Fibroblast of lung (primary cell): ENCODE data around the gene PDLIM7. TPM values are rescaled to one million over a fixed set of nuclear protein-coding genes. Genes with fewer than 3 reads are reported as not detected.

Experiments
- DNase-seq, 2 donors: peaks; one replicate each; pipeline versions ENCODE4 v3.0.0 to v3.0.0-alpha.2; 2010; ENCODE audit warnings: low read depth in 2 of 2
- H2AFZ ChIP-seq: 2 replicates; pipeline ENCODE4 v1.5.1; 2012; ENCODE audit warnings: low read length, control low read depth, inconsistent platforms
- H3K27ac ChIP-seq: 2 replicates; pipeline ENCODE4 v1.5.1; 2011; ENCODE audit warnings: low read length, control low read depth; ENCODE audit not compliant: insufficient read depth
- H3K27me3 ChIP-seq: 2 replicates; pipeline ENCODE4 v1.5.1; 2011; ENCODE audit warnings: mild to moderate bottlenecking, low read length; ENCODE audit not compliant: control insufficient read depth, insufficient read depth
- H3K36me3 ChIP-seq: 2 replicates; pipeline ENCODE4 v1.5.1; 2011; ENCODE audit warnings: low read length; ENCODE audit not compliant: control insufficient read depth, insufficient read depth
- H3K4me1 ChIP-seq: 2 replicates; pipeline ENCODE4 v1.5.1; 2011; ENCODE audit warnings: low read length; ENCODE audit not compliant: control insufficient read depth, insufficient read depth; ENCODE audit errors: extremely low read depth
- H3K4me2 ChIP-seq: 2 replicates; pipeline ENCODE4 v1.5.1; 2011; ENCODE audit warnings: low read length, control low read depth; ENCODE audit not compliant: insufficient read depth; ENCODE audit errors: extremely low read depth
- H3K4me3 ChIP-seq, 4 experiments: fragments of 200-600 bp in 1 of 4; sonication (generic) in 1 of 4; replicated peaks in 1 of 4; 2 replicates each; pipeline ENCODE4 v1.5.1; 2011 to 2016; ENCODE audit warnings: low read length in 4 of 4, low read depth in 3 of 4, mild to moderate bottlenecking in 3 of 4, control low read depth in 2 of 4, inconsistent platforms in 1 of 4, mixed read lengths in 1 of 4; ENCODE audit not compliant: insufficient read depth in 1 of 4; ENCODE audit errors: control extremely low read depth in 1 of 4
- H3K79me2 ChIP-seq: 2 replicates; pipeline ENCODE4 v1.5.1; 2012; ENCODE audit warnings: mild to moderate bottlenecking, low read length, inconsistent platforms; ENCODE audit not compliant: control insufficient read depth, insufficient read depth
- H3K9ac ChIP-seq: 2 replicates; pipeline ENCODE4 v1.5.1; 2011; ENCODE audit warnings: mild to moderate bottlenecking, low read length, control low read depth; ENCODE audit not compliant: insufficient read depth
- H3K9me3 ChIP-seq: 2 replicates; pipeline ENCODE4 v1.5.1; 2012; ENCODE audit warnings: low read depth, low read length; ENCODE audit not compliant: control insufficient read depth, insufficient read depth
- H4K20me1 ChIP-seq: 2 replicates; pipeline ENCODE4 v1.5.1; 2011; ENCODE audit warnings: low read length; ENCODE audit not compliant: control insufficient read depth, insufficient read depth; ENCODE audit errors: extremely low read depth
- EZH2 ChIP-seq: IDR thresholded peaks from 2 replicates; pipeline ENCODE4 v1.5.1; 2012; ENCODE audit warnings: low read length, control low read depth, mild to moderate bottlenecking; ENCODE audit errors: missing control alignments
- polyA plus RNA-seq, 2 donors: library from polyadenylated mRNA; depleted of rRNA in 1 of 2; stranded (reverse) in 1 of 2; unstranded in 1 of 2; fragments of >200 nt; gene quantifications; 2 replicates each; pipeline ENCODE4 v1.2.1, GENCODE V29; 2011 to 2012; ENCODE audit warnings: missing spikeins in 1 of 2
- total RNA-seq: library from RNA; depleted of rRNA; stranded (reverse); fragments of >200 nt; gene quantifications from 2 replicates; pipeline ENCODE4 v1.2.1, GENCODE V29; 2014
- TF ChIP-seq, protein P1 (sequence below), 2 donors: IDR thresholded peaks in 1 of 2; conservative IDR thresholded peaks in 1 of 2; 1 replicate in 1 of 2; 2 replicates in 1 of 2; pipeline ENCODE4 v1.5.1; 2011 to 2012; ENCODE audit warnings: low read length in 2 of 2, control low read depth in 1 of 2, inconsistent platforms in 1 of 2, low read depth in 1 of 2, mild to moderate bottlenecking in 1 of 2

Gene PDLIM7
- total and polyA plus RNA-seq, 2 donors (not counting 1 experiment from before 2014, with no cell fraction given), result 65.2 to 245 TPM

DNA sequence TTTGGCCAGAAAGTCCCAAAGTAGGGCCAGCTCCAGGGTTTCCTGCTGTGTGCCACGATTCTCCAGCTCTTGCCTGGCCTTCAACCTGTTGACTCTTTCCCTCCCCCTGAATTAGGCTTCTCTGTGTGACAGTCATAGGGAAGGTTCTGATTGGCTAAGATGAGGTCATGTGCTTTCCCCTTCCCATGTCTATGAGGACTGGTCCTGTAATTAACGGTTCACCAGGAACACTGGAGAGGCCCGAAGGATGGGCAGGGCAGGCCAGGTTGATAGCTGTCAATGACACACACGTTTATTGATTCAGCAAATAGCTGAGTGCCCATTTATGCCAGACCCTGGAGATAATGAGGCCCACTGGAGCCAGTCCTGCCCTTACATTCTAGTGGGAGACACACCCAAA is 59.8 kb downstream of the PDLIM7 start:
- H4K20me1 ChIP-seq, result no peaks in the 10 kb centered on the region
- H3K36me3 ChIP-seq, result peaks cover 22% of the 10 kb centered on the region
- no peak overlapping the region for H2AFZ ChIP-seq
- TF ChIP-seq, protein P1, sequence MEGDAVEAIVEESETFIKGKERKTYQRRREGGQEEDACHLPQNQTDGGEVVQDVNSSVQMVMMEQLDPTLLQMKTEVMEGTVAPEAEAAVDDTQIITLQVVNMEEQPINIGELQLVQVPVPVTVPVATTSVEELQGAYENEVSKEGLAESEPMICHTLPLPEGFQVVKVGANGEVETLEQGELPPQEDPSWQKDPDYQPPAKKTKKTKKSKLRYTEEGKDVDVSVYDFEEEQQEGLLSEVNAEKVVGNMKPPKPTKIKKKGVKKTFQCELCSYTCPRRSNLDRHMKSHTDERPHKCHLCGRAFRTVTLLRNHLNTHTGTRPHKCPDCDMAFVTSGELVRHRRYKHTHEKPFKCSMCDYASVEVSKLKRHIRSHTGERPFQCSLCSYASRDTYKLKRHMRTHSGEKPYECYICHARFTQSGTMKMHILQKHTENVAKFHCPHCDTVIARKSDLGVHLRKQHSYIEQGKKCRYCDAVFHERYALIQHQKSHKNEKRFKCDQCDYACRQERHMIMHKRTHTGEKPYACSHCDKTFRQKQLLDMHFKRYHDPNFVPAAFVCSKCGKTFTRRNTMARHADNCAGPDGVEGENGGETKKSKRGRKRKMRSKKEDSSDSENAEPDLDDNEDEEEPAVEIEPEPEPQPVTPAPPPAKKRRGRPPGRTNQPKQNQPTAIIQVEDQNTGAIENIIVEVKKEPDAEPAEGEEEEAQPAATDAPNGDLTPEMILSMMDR (conservative IDR thresholded peaks at IDR 0.05 in 1 of 2, IDR thresholded peaks at IDR 0.05 in 1 of 2; ENCODE audit: low read depth in 1 of 2, low read length in 2 of 2), result no peak
- no peak for TF ChIP-seq EZH2
- DNase-seq, result no peak
- H3K79me2 ChIP-seq, result no peaks in the 10 kb centered on the region
- no peak overlapping the region for H3K4me2 ChIP-seq
- H3K27ac ChIP-seq, result no peak overlapping the region
- H3K9ac ChIP-seq, result no peak overlapping the region
- H3K4me1 ChIP-seq, result no peaks in the 10 kb centered on the region
- H3K4me3 ChIP-seq, result no peak overlapping the region
- H3K9me3 ChIP-seq, result no peaks in the 10 kb centered on the region
- H3K27me3 ChIP-seq, result no peaks in the 10 kb centered on the region

DNA sequence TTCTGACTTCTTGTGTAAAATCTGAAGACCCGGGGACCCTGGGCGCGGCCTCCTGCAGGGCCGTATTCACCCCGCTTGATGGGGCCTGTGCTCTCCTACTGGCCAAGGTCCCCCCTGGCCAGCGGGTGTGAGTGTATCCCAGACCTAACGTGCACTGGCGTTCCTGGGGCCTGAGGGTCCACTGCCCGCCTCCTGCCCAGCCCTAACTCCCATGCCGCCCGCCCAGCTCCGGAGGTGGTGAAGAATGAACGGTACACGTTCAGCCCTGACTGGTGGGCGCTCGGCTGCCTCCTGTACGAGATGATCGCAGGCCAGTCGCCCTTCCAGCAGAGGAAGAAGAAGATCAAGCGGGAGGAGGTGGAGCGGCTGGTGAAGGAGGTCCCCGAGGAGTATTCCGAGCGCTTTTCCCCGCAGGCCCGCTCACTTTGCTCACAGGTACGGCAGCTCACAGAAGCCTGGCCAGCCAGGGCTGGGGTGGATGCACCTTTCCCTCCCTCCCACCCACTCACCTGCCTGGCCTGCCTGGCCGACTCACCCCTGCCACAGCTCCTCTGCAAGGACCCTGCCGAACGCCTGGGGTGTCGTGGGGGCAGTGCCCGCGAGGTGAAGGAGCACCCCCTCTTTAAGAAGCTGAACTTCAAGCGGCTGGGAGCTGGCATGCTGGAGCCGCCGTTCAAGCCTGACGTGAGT is 61.4 kb downstream of the PDLIM7 start:
- no peaks in the 10 kb centered on the region for H4K20me1 ChIP-seq
- H3K27ac ChIP-seq, result no peak overlapping the region
- H3K9ac ChIP-seq, result no peak overlapping the region
- peaks cover 29% of the 10 kb centered on the region for H3K36me3 ChIP-seq
- H3K4me2 ChIP-seq, result no peak overlapping the region
- no peaks in the 10 kb centered on the region for H3K4me1 ChIP-seq
- no peak for DNase-seq
- TF ChIP-seq, protein P1 (conservative IDR thresholded peaks at IDR 0.05 in 1 of 2, IDR thresholded peaks at IDR 0.05 in 1 of 2; ENCODE audit: low read depth in 1 of 2, low read length in 2 of 2), result no peak
- TF ChIP-seq EZH2, result no peak
- H3K79me2 ChIP-seq, result no peaks in the 10 kb centered on the region
- H3K9me3 ChIP-seq, result no peaks in the 10 kb centered on the region
- H3K27me3 ChIP-seq, result no peaks in the 10 kb centered on the region
- H3K4me3 ChIP-seq, result no peak overlapping the region
- H2AFZ ChIP-seq, result no peak overlapping the region

DNA sequence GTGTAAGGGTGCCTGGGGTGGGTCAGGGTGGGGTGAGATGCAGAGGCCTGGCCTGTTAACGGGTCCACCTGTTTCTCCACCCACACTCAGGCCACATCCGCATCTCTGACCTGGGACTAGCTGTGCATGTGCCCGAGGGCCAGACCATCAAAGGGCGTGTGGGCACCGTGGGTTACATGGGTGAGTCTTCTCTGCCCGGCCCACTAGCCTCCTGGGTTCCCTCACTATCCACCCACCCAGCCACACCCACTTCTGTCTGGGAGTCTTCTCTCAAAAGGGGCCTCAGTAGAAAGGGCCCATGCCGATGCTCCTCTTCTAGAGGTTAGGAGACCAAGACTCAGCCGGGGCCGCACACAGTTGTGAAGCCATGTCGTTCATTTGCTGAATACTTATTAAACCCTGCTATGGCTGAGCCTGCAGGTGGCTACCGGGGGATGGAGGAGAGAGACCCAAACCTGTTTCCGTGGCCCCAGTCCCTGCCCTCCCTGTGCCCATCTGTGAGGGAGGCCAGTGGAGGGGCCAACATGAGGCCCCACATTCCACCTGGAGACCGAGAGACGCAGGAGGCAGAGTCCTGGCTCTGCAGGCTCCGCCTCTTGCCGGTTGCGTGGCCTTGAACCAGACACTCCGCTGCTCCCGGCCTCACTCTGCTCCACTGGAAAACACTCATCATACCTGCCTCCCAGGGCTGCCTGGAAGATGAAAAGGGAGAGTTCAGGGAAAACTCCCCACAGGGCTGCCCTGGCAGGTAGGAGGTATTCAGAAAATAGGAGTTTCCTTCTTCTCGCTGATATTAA is 62.3 kb downstream of the PDLIM7 start:
- no peak overlapping the region for H2AFZ ChIP-seq

More for the DNA sequence above, 62.3 kb downstream of the PDLIM7 start:
- Histone ChIP-seq H3K4me2 (no peak overlapping the region), H3K79me2 (no peaks in the 10 kb centered on the region), H3K27ac (no peak overlapping the region), H3K9ac (no peak overlapping the region), H3K27me3 (no peaks in the 10 kb centered on the region), H3K4me3 (no peak overlapping the region), H3K9me3 (no peaks in the 10 kb centered on the region), H4K20me1 (no peaks in the 10 kb centered on the region), H3K36me3 (peaks cover 29% of the 10 kb centered on the region), H3K4me1 (no peaks in the 10 kb centered on the region)
- no peak for DNase-seq
- no peak for TF ChIP-seq EZH2
- TF ChIP-seq, protein P1 (conservative IDR thresholded peaks at IDR 0.05 in 1 of 2, IDR thresholded peaks at IDR 0.05 in 1 of 2; ENCODE audit: low read depth in 1 of 2, low read length in 2 of 2), result no peak
